Ectodermal cell (in vitro differentiated cells): ENCODE results near the gene FKBP1A.

Experiments used
- H3K27ac ChIP-seq: 2 replicates; pipeline ENCODE4 v1.7.0; 2013; ENCODE audit warnings: mild to moderate bottlenecking, low read depth, low read length; ENCODE audit not compliant: insufficient read depth, poor library complexity, severe bottlenecking
- H3K27me3 ChIP-seq: 2 replicates; pipeline ENCODE4 v1.7.0; 2013; ENCODE audit warnings: mild to moderate bottlenecking, low read length; ENCODE audit not compliant: insufficient read depth, control insufficient read depth, poor library complexity, severe bottlenecking
- H3K36me3 ChIP-seq: one replicate; pipeline ENCODE4 v1.7.0; 2013; ENCODE audit warnings: low read length; ENCODE audit not compliant: control insufficient read depth, insufficient read depth
- H3K4me1 ChIP-seq: one replicate; pipeline ENCODE4 v1.7.0; 2013; ENCODE audit warnings: low read length; ENCODE audit not compliant: control insufficient read depth, insufficient read depth
- H3K4me3 ChIP-seq: 2 replicates; pipeline ENCODE4 v1.7.0; 2013; ENCODE audit warnings: low read depth, low read length, control low read depth; ENCODE audit not compliant: insufficient read depth
- H3K9me3 ChIP-seq: 2 replicates; pipeline ENCODE4 v1.7.0; 2013; ENCODE audit warnings: mild to moderate bottlenecking, low read length, moderate library complexity; ENCODE audit not compliant: control insufficient read depth
- WGBS, 2 experiments: methylation state at CpG; one replicate each; pipeline ENCODE4 v1.1.7; 2013; ENCODE audit warnings: missing lambda C conversion rate in 2 of 2; 5-methylcytosine and 5-hydroxymethylcytosine counted together

The FKBP1A gene

GRCh38 chr20:1368448-1369199, 24.2 kb downstream of the FKBP1A start:
- Histone ChIP-seq H3K27me3 (no peaks in the 10 kb centered on the region), H3K27ac (no peak overlapping the region), H3K9me3 (no peaks in the 10 kb centered on the region), H3K36me3 (peaks cover 23% of the 10 kb centered on the region), H3K4me1 (no peaks in the 10 kb centered on the region), H3K4me3 (no peak overlapping the region)
- 88 to 91% methylated on average over 6 to 7 of the region's 7 CpGs for WGBS, 2 experiments

- no peak overlapping the region for H3K4me3 ChIP-seq
- no peaks in the 10 kb centered on the region for H3K9me3 ChIP-seq
- WGBS, 2 experiments: 91 to 96% methylated on average over 4 of the region's 4 CpGs
- H3K4me1 ChIP-seq: no peaks in the 10 kb centered on the region
- no peak overlapping the region for H3K27ac ChIP-seq
- H3K36me3 ChIP-seq: peaks cover 23% of the 10 kb centered on the region
- H3K27me3 ChIP-seq: no peaks in the 10 kb centered on the region
Measured at GRCh38 chr20:1367479-1367878, 25.4 kb downstream of the FKBP1A start.

- WGBS, 2 experiments: 94 to 97% methylated on average over 2 of the region's 2 CpGs
- Histone ChIP-seq H3K9me3 (no peaks in the 10 kb centered on the region), H3K4me1 (no peaks in the 10 kb centered on the region), H3K4me3 (no peak overlapping the region), H3K36me3 (peaks cover 20% of the 10 kb centered on the region), H3K27ac (no peak overlapping the region), H3K27me3 (no peaks in the 10 kb centered on the region)
Measured at GRCh38 chr20:1364106-1364505, 28.7 kb downstream of the FKBP1A start.

- H3K36me3 ChIP-seq: peaks cover 16% of the 10 kb centered on the region
- no peaks in the 10 kb centered on the region for H3K4me1 ChIP-seq
- 89% methylated on average over 5 of the region's 5 CpGs for WGBS, 2 experiments
- H3K27ac ChIP-seq: no peak overlapping the region
- H3K27me3 ChIP-seq: no peaks in the 10 kb centered on the region
- no peaks in the 10 kb centered on the region for H3K9me3 ChIP-seq
- H3K4me3 ChIP-seq: no peak overlapping the region
Measured at GRCh38 chr20:1363522-1363921, 29.3 kb downstream of the FKBP1A start.

GRCh38 chr20:1362484-1362883, 30.4 kb downstream of the FKBP1A start:
- Histone ChIP-seq H3K9me3 (no peaks in the 10 kb centered on the region), H3K4me3 (no peak overlapping the region), H3K36me3 (peaks cover 8% of the 10 kb centered on the region), H3K27me3 (no peaks in the 10 kb centered on the region), H3K4me1 (no peaks in the 10 kb centered on the region), H3K27ac (no peak overlapping the region)
- WGBS, 2 experiments: 86 to 93% methylated on average over 2 of the region's 2 CpGs

GRCh38 chr20:1360094-1360846, 32.6 kb downstream of the FKBP1A start:
- WGBS, 2 experiments: 84 to 88% methylated on average over 6 to 7 of the region's 7 CpGs
- Histone ChIP-seq H3K36me3 (peaks cover 5% of the 10 kb centered on the region), H3K27me3 (no peaks in the 10 kb centered on the region), H3K9me3 (no peaks in the 10 kb centered on the region), H3K4me1 (no peaks in the 10 kb centered on the region), H3K27ac (no peak overlapping the region), H3K4me3 (no peak overlapping the region)

- no peaks in the 10 kb centered on the region for H3K9me3 ChIP-seq
- no peaks in the 10 kb centered on the region for H3K27me3 ChIP-seq
- peaks cover 11% of the 10 kb centered on the region for H3K36me3 ChIP-seq
- WGBS, 2 experiments: 95 to 97% methylated on average over 9 of the region's 9 CpGs
- no peak overlapping the region for H3K4me3 ChIP-seq
- H3K27ac ChIP-seq: no peak overlapping the region
- no peaks in the 10 kb centered on the region for H3K4me1 ChIP-seq
Measured at GRCh38 chr20:1357921-1358671, 34.8 kb downstream of the FKBP1A start.

- H3K27me3 ChIP-seq: no peaks in the 10 kb centered on the region
- H3K4me3 ChIP-seq: no peak overlapping the region
- no peaks in the 10 kb centered on the region for H3K4me1 ChIP-seq
- no peaks in the 10 kb centered on the region for H3K9me3 ChIP-seq
- peaks cover 6% of the 10 kb centered on the region for H3K36me3 ChIP-seq
- H3K27ac ChIP-seq: no peak overlapping the region
Measured at GRCh38 chr20:1353956-1354355, 38.9 kb downstream of the FKBP1A start.

GRCh38 chr20:1346315-1346969, 46.4 kb downstream of the FKBP1A start:
- H3K4me1 ChIP-seq: no peaks in the 10 kb centered on the region
- H3K27ac ChIP-seq: no peak overlapping the region
- H3K4me3 ChIP-seq: no peak overlapping the region
- WGBS, 2 experiments: no CpG with 5 or more reads among the region's 2 CpGs
- no peaks in the 10 kb centered on the region for H3K9me3 ChIP-seq
- H3K36me3 ChIP-seq: no peaks in the 10 kb centered on the region
- no peaks in the 10 kb centered on the region for H3K27me3 ChIP-seq

- WGBS, 2 experiments: 94 to 97% methylated on average over 1 of the region's 1 CpG
- H3K27me3 ChIP-seq: no peaks in the 10 kb centered on the region
- no peaks in the 10 kb centered on the region for H3K36me3 ChIP-seq
- no peak overlapping the region for H3K27ac ChIP-seq
- H3K9me3 ChIP-seq: no peaks in the 10 kb centered on the region
- H3K4me3 ChIP-seq: no peak overlapping the region
- H3K4me1 ChIP-seq: no peaks in the 10 kb centered on the region
Measured at GRCh38 chr20:1345756-1346093, 47.1 kb downstream of the FKBP1A start.
